ENCODE results near the gene TTLL5. TPM values are rescaled to one million over a fixed set of nuclear protein-coding genes. Genes with fewer than 3 reads are reported as not detected.

The TTLL5 gene
- total RNA-seq, 3 donors from 2014 or later, result 21.9 to 66.6 (median 35.7) TPM

DNA sequence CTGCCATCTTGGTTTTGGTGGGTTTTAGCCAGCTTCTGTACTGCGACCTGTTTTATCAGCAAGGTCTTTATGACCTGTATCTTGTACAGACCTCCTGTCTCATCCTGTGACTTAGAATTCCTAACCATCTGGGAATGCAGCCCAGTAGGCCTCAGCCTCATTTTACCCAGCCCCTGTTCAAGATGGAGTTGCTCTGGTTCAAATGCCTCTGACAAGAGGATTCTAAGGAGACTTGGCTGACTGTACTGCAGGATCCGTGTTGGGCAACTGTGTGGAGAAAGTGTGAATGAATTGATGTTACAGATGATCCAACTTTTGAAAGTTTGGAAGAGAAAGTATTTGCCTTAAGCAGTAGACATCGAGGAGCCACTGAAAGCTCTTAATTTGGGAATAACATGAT is 91.0 kb downstream of the TTLL5 start:
- no peaks in the 10 kb centered on the region for H3K9me3 ChIP-seq
- H3K27me3 ChIP-seq, result no peaks in the 10 kb centered on the region
- H3K36me3 ChIP-seq, result no peaks in the 10 kb centered on the region
- no peaks in the 10 kb centered on the region for H3K4me1 ChIP-seq
- TF ChIP-seq CTCF (IDR thresholded peaks at IDR 0.05), result no peak
- no peak for TF ChIP-seq POLR2A (IDR thresholded peaks at IDR 0.05)
- H3K27ac ChIP-seq, result no peak overlapping the region
- intact Hi-C loops (cut with DNase I; ENCODE audit: low total_unique reads), result loop anchor here (10.0 kb wide), 1 partner anchor 957 kb away; no protein-coding TSS in a partner anchor
- DNase-seq (ENCODE audit: low spot score in 2 of 2), result no peak
- no peak overlapping the region for H3K4me3 ChIP-seq

- no peak overlapping the region for H3K27ac ChIP-seq
- intact Hi-C loops (cut with DNase I; ENCODE audit: low total_unique reads), result loop anchor here (10.0 kb wide), 1 partner anchor 958 kb away; no protein-coding TSS in a partner anchor
These were observed 92.0 kb downstream of the TTLL5 start for GRCh38 chr14:75752907-75753594.

DNA sequence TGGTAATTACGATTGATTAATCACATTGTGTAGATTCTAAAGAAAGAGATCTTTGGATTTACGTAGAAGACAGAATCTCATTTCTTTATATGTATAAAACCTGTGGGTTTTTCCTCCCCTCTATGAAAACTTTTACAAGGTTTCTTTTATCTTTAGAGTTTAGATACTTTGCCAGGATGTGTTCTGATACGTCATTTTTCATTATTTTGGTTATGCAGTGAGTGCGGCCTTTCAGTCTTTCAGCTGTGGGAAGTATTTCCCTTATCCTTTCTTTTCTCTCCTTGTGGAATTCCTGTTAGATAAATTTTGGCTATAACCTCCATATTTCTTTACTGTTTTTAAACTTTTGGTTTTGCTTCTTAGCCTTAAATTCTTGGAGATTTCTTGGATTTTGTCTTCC is 92.7 kb downstream of the TTLL5 start:
- Histone ChIP-seq H3K4me3 (no peak overlapping the region), H3K4me1 (no peaks in the 10 kb centered on the region), H3K27me3 (no peaks in the 10 kb centered on the region), H3K36me3 (no peaks in the 10 kb centered on the region), H3K9me3 (no peaks in the 10 kb centered on the region), H3K27ac (no peak overlapping the region)
- TF ChIP-seq CTCF (IDR thresholded peaks at IDR 0.05) (no peak), POLR2A (IDR thresholded peaks at IDR 0.05) (no peak), POLR2AphosphoS5 (IDR thresholded peaks at IDR 0.05) (no peak)
- intact Hi-C loops (cut with DNase I; ENCODE audit: low total_unique reads), result loop anchor here (10.0 kb wide), 1 partner anchor 959 kb away; no protein-coding TSS in a partner anchor
- DNase-seq (ENCODE audit: low spot score in 2 of 2), result no peak

More at GRCh38 chr14:75752907-75753594, 92.0 kb downstream of the TTLL5 start:
- no peaks in the 10 kb centered on the region for H3K9me3 ChIP-seq
- H3K27me3 ChIP-seq, result no peaks in the 10 kb centered on the region
- no peak overlapping the region for H3K4me3 ChIP-seq
- no peak for DNase-seq (ENCODE audit: low spot score in 2 of 2)
- H3K4me1 ChIP-seq, result no peaks in the 10 kb centered on the region
- H3K36me3 ChIP-seq, result no peaks in the 10 kb centered on the region
- TF ChIP-seq POLR2A (IDR thresholded peaks at IDR 0.05), result no peak
- no peak for TF ChIP-seq CTCF (IDR thresholded peaks at IDR 0.05)
- TF ChIP-seq POLR2AphosphoS5 (IDR thresholded peaks at IDR 0.05), result no peak

GRCh38 chr14:75757644-75758402 is 96.8 kb downstream of the TTLL5 start:
- Histone ChIP-seq H3K36me3 (no peaks in the 10 kb centered on the region), H3K27ac (no peak overlapping the region), H3K27me3 (no peaks in the 10 kb centered on the region), H3K4me3 (no peak overlapping the region), H3K4me1 (no peaks in the 10 kb centered on the region), H3K9me3 (no peaks in the 10 kb centered on the region)
- intact Hi-C loops (cut with DNase I; ENCODE audit: low total_unique reads), result loop anchor here (10.0 kb wide), 1 partner anchor 963 kb away; no protein-coding TSS in a partner anchor
- no peak for DNase-seq (ENCODE audit: low spot score in 2 of 2)
- TF ChIP-seq POLR2AphosphoS5 (IDR thresholded peaks at IDR 0.05), result no peak
- TF ChIP-seq POLR2A (IDR thresholded peaks at IDR 0.05), result no peak
- TF ChIP-seq CTCF (IDR thresholded peaks at IDR 0.05), result no peak

DNA sequence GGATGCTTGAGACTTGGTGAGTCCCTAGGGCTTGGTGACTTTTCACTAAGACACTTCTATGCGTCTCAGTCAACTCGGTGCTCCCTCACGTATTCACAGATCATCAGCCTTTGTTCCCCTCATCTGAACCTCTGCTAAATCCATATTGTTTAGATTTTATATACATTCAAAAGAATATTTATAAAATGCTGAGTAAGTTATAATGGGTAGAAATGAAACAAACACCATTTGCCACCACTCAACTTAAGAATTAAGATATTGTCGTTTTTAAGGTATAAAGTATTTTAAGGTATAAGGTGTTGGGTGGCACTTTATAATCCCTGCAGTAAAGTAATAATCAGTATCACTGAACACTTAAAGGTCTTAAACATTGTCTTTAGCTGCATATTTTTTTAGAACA is 103.0 kb downstream of the TTLL5 start:
- Histone ChIP-seq H3K4me3 (no peak overlapping the region), H3K4me1 (no peaks in the 10 kb centered on the region), H3K9me3 (no peaks in the 10 kb centered on the region), H3K27me3 (no peaks in the 10 kb centered on the region), H3K27ac (no peak overlapping the region), H3K36me3 (no peaks in the 10 kb centered on the region)
- TF ChIP-seq POLR2AphosphoS5 (IDR thresholded peaks at IDR 0.05), result no peak
- TF ChIP-seq CTCF (IDR thresholded peaks at IDR 0.05), result no peak
- no peak for TF ChIP-seq POLR2A (IDR thresholded peaks at IDR 0.05)
- no peak for DNase-seq (ENCODE audit: low spot score in 2 of 2)
- intact Hi-C loops (cut with DNase I; ENCODE audit: low total_unique reads), result no loop called here
